CD4-positive, alpha-beta T cell treated with Interleukin-4 for 1 hour (primary cell): ENCODE measurements around the gene ARHGDIG.
"Not testable (repeated sequence)": the region's sequence is repeated elsewhere in the genome, so short reads cannot be mapped to it uniquely, and the experiment has no call there.

ENCODE experiments used
- DNase-seq, 2 donors: peaks; one replicate each; pipeline ENCODE4 v3.0.0-alpha.2; 2020 to 2022

ARHGDIG gene

DNA sequence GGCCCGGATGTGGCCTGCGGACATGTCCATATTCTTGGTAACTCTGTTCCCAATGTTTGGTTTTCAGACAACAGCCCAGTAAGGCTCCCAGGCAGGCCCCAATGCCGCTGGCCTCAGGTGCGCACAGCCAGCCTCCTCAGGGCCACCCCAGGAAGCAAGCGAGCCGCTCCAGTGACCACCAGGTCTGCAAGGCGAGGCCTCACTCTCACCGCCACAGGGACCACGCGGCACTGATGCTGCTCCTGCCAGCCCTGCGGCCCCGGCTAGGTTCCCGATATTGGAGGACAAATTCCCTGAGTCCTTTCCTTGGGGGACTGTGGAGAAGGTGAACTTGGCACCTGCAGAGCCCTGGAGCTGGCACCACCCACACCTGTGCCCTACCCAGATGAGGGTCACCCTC, 21.6 kb downstream of the ARHGDIG start:
- no peak for DNase-seq

DNA sequence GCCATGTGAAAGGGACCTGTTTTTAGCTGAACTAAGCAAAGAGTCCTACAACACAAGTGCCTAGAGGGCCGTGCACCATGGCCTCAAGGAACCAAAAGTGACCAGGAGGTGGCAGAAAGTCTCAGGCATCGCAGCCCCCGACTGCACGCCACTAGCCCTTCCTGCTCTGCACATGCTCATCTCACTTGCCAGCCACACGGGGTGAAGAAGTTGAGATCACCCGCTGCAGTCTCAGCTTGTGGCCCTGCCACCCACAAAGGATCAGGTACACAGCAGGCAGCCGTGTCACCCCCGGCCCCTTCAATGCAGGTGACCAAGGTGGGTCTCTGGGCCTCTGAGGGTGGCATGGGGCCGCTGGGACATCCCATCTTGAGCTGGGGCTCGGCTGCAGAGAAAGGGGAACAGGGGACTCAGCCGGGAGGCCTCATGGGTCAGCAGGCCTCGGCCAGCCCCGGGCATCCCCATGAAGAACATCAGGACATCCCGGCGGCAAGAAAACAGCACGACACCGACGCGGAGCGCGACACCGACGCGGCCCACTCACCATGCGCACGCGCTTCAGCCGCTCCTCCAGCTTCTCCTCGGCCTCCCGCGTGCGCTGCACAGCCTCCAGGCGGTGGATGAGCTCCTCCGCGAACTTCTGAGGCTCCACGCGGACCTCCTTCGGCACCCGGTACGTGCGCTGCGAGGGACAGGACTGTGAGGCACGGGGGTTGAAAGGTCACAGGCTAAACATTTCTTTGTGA, 23.5 kb downstream of the ARHGDIG start:
- peak; percentile 30 to 42 for DNase-seq

GRCh38 chr16:305916-306626, 25.7 kb downstream of the ARHGDIG start:
- DNase-seq = no peak

- DNase-seq = no peak
Observed at GRCh38 chr16:306911-307370, 26.6 kb downstream of the ARHGDIG start.

DNA sequence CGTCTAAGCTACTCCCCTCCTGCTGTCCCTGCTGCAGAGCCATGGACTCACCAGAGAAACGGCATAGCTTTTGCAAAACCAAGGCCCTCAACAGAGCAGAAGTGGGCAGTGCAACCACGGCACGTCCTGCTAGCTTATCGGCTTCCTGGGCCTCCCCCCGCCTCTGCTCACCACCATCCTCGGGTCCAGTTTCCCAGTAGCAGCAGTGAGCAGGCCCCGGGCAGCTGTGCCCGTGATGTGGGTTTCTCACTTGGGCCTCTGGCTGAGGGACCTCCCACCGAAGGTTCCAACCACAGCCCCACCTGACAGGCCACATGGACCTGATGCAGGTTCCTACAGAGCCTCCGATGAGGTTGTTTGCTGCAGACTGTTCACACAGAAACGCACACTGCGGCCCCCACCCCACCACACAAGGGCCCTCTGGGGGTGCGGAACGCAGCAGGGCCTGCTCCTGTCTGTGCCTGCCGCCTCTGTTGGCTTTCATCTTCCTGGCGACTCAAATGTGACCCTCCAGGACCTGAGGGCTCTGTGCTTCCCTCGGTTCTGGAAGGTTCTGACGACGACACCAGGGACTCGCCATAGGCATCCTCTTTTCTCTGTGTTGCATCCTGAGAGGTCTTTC, 27.4 kb downstream of the ARHGDIG start:
- DNase-seq = no peak

DNA sequence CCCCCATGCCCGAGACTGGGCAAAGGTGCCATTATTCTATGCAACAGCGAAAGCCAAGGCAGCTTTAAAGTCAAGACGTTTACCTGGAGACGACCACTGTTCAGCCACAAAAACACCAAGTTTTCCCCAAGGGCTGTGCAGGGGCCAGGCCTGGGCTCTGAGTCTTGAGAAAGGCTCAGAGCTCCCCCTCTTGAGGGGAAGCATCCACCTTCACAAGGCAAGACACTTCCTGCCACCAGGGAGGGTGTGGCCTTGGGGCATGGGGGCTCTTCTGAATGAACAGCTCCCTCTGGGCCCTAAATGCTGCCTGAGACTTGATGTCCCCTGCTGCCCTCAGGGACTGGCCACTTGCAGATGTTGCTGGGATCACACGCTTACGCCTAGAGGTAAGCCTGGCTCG, 29.1 kb downstream of the ARHGDIG start:
- peak in 1 of 2 donors; percentile 23 for DNase-seq

GRCh38 chr16:311725-312124, 31.3 kb downstream of the ARHGDIG start:
- DNase-seq = no peak

DNA sequence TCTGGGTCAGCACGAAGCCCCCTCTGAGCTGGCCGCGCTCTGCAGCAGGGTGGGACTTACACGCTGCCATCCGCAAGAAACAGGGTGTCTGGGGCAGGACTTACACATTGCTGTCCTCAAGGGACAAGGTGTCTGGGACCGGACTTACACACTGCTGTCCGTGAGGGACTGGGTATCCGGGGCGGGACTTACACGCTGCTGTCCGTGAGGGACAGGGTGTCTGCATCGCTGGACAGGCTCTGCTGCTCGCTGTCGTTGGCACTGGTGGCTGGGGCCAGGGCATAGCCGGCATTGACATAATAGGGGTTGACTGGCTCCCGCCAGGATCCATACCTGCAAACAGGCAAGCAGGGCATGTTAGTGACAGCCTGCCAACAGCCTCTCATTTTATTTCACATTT, 34.0 kb downstream of the ARHGDIG start:
- DNase-seq = no peak

GRCh38 chr16:314795-315299, 34.5 kb downstream of the ARHGDIG start:
- no peak for DNase-seq

- no peak for DNase-seq
Observed at GRCh38 chr16:316741-317464, 36.5 kb downstream of the ARHGDIG start.

DNA sequence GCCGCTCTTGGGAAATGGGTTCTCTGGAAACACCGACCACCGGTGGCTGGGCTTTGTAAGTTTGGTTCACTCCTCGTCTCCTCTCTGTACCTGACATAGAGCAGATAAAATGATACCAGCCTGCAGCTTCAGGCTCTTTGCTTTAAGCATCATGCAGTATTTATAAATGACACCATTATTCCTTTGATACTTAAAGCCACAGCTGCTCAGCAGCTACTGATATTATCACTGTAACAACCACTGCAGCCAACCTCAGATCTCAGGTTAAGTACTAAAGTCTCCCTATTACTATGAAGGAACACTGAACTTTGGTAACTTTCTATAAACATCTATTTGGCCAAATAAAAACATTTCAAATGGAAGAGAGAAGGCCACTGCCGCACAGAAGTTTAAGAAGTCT, 37.2 kb downstream of the ARHGDIG start:
- no peak for DNase-seq

DNA sequence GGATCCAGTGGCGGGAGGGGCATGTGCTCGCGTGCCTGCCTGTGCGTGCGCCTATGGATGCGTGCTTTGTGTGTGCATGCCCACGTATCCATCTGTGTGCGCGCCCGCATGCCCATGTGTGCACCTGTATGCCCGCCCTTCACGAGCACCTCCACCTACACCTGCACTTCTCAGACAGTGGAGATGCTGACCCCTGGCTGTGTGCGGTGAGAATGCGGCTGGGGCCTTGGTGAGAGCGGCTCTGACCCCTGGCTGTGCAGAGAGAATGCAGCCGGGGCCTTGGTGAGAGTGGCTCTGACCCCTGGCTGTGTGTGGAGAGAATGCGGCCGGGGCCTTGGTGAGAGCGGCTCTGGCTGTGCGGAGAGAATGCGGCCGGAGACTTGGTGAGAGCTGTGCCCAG, 38.2 kb downstream of the ARHGDIG start:
- no peak for DNase-seq

DNA sequence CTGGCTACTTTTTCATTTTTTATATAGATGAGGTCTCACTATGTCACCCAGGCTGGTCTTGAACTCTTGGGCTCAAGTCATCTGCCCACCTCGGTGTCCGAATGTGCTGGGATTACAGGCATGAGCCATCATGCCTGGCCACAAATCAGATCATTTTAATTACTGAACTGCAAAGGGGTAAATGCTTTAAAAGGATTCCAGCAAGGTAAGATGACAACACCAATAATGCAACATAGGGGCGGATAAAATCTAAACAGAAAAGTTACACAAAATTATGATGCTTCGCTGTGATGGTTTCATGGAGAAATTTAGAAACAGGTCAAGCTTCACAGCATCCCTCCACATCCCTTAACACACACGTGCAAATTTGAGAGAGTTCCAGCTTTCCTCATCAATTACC, 39.8 kb downstream of the ARHGDIG start:
- no peak for DNase-seq

DNA sequence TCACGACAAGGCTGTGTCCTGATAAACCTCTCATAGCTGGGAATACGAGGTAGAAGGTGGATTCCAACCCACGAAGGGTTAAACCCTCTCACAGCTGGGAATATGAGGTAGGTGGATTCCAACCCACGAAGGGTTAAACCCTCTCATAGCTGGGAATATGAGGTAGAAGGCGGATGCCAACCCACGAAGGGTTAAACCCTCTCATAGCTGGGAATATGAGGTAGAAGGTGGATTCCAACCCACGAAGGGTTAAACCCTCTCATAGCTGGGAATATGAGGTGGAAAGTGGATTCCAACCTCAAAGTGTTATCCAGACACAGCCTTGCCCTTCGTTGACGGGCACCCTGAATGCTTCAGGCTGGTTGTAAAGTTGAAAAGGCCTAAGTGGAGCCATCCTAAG, 41.1 kb downstream of the ARHGDIG start:
- no peak for DNase-seq

DNA sequence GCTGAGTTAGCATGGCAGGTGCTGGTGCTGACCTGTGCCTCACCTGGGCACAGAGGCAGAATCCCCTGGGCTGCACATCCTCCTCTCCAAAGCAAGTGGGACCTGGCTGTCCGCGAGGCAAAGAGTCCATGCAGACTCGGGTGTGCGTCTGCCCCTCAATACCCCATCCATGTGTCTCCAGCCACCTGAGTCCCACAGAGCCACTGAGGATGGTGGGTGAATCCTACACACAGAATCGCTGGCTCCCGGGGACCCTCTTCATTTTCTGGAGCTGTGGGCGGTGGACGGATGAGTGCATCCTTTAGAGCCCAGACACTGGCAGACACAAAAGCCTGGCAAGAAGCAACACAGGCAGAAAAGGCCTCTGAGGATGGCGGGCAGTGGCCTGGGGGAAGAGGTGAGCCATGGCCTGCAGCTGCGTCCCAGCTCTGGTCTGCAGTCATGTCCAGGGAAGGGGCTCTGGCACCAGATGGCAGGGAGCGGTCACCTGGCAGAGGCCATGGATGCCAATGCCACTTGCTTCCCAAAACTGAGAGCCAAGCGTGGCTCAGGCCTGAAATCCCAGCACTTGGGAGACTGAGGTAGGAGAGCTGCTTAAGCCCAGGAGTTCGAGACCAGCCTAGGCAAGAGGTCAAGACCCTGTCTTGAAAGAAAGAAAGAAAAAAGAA, 42.2 kb downstream of the ARHGDIG start:
- no peak for DNase-seq

GRCh38 chr16:324201-324450, 43.7 kb downstream of the ARHGDIG start:
- DNase-seq = no peak

- peak; percentile 81 to 83 for DNase-seq
Observed at GRCh38 chr16:324451-325334, 44.3 kb downstream of the ARHGDIG start.

DNA sequence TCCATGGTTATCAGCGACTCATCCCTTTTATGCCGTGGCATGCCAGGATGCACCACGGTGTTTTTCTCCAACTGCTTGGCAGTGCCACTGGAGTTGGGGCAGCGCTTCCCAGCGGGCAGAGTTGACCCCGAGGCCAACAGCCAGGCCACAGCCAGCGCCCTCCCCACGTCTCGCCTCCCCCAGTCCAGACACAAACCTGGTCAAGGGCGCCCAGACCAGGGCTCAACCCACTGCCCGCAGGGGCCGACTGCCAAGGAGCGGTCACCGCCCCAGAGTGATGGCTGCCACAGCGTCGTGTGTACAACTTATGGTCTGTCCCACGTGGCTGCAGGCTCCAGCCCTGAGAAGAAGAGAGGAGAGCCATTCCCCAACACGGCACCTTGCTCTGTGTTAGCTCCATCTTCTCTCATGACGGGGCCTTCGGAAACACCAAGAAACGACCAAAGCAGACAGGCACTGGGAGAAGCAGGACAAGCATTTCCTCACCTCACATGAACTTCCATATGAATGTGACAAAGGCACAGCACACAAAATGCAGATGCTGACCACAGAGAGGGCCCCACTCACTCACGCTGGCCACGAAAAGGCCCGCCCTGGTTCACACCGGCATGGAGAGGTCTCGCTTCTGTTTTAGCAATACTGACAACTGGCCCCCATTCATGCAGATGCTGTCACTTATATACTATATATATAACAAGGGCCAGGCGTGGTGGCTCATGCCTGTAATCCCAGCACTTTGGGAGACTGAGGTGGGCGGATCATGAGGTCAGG, 45.2 kb downstream of the ARHGDIG start:
- no peak for DNase-seq

GRCh38 chr16:330741-331140, 50.4 kb downstream of the ARHGDIG start:
- no peak for DNase-seq

DNA sequence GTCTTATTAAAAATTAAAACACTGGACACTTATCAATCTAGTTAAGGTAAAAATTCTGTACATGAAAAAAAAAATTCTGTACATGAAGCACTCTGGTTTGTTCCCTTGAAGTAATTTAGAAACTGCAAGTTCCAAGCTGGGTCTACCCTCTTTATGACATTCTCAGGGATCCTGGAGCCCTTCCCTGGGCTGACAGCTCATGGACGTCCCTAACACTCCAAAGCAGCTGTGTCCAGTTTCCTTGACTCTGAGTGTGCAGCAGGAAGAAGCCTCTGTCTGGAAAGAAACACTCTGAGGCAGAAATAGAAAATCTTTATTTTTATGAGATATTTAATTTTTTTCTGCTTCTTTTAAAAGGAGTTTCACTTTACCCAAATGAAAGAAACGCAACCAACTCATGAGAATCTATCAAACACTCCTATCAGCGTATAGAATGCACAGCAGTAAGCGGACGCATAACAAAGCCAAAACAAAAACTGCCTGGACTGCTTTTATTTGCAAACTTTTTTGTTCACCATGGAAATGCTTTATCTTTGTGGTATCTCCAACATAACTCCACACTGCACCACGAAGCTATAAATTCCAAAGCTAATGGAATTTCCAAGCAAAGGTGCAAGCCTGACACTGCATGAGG, 50.9 kb downstream of the ARHGDIG start:
- DNase-seq = not testable (repeated sequence)
